ENCODE data around the gene METTL9.
"Not testable (repeated sequence)": the region's sequence is repeated elsewhere in the genome, so short reads cannot be mapped to it uniquely, and the experiment has no call there.

The METTL9 gene

GRCh38 chr16:21599122-21600030 lies at the start of gene METTL9:
METTL9 (plus strand) TSS chr16:21599577; CDS start chr16:21599734, 157 bp downstream.
- DNase-seq = peak; percentile 97

- not testable (repeated sequence) for DNase-seq
These were observed 49.4 kb upstream of the METTL9 start for GRCh38 chr16:21549975-21550374.

GRCh38 chr16:21550435-21550834 lies 48.9 kb upstream of the METTL9 start:
- DNase-seq = not testable (repeated sequence)

- DNase-seq = not testable (repeated sequence)
These were observed 48.3 kb upstream of the METTL9 start for GRCh38 chr16:21551076-21551475.

- not testable (repeated sequence) for DNase-seq
These were observed 47.8 kb upstream of the METTL9 start for GRCh38 chr16:21551600-21551999.

GRCh38 chr16:21553481-21554296 lies 45.7 kb upstream of the METTL9 start:
- not testable (repeated sequence) for DNase-seq

GRCh38 chr16:21554795-21555585 lies 44.4 kb upstream of the METTL9 start:
- peak; percentile 94 for DNase-seq

- not testable (repeated sequence) for DNase-seq
These were observed 43.8 kb upstream of the METTL9 start for GRCh38 chr16:21555621-21556020.

- DNase-seq = not testable (repeated sequence)
These were observed 43.3 kb upstream of the METTL9 start for GRCh38 chr16:21556026-21556595.

GRCh38 chr16:21556651-21557241 lies 42.6 kb upstream of the METTL9 start:
- DNase-seq = not testable (repeated sequence)

GRCh38 chr16:21560462-21560861 lies 38.9 kb upstream of the METTL9 start:
- DNase-seq = no peak

- no peak for DNase-seq
These were observed 35.7 kb upstream of the METTL9 start for GRCh38 chr16:21563676-21564075.

- DNase-seq = not testable (repeated sequence)
These were observed 35.0 kb upstream of the METTL9 start for GRCh38 chr16:21564367-21564766.

- DNase-seq = no peak
These were observed 33.9 kb upstream of the METTL9 start for GRCh38 chr16:21565507-21565860.

- peak; percentile 10 for DNase-seq
These were observed 33.3 kb upstream of the METTL9 start for GRCh38 chr16:21565861-21566669.

GRCh38 chr16:21566891-21567414 lies 32.4 kb upstream of the METTL9 start:
- DNase-seq = peak; percentile 6

- peak; percentile 10 for DNase-seq
These were observed 31.9 kb upstream of the METTL9 start for GRCh38 chr16:21567496-21567895.

GRCh38 chr16:21568502-21569189 lies 30.7 kb upstream of the METTL9 start:
- DNase-seq = no peak

- no peak for DNase-seq
These were observed 28.7 kb upstream of the METTL9 start for GRCh38 chr16:21570676-21571017.

GRCh38 chr16:21573506-21573905 lies 25.9 kb upstream of the METTL9 start:
- DNase-seq = not testable (repeated sequence)
